ENCODE data around the gene CNTFR. TPM values are rescaled to one million over a fixed set of nuclear protein-coding genes. Genes with fewer than 3 reads are reported as not detected.

The CNTFR gene
- total RNA-seq, 4 donors from 2014 or later, result 0.47 to 11.6 (median 1.6) TPM

- H3K9me3 ChIP-seq, result no peaks in the 10 kb centered on the region
- H3K27me3 ChIP-seq, result peaks cover 27% of the 10 kb centered on the region
- WGBS, 2 donors (ENCODE audit: low coverage in 1 of 2), result 40 to 42% methylated on average over 1 to 5 of the region's 5 CpGs
- no peak overlapping the region for H3K4me3 ChIP-seq
- TF ChIP-seq POLR2AphosphoS5 (IDR thresholded peaks at IDR 0.05), result no peak
- no peak for TF ChIP-seq EP300 (IDR thresholded peaks at IDR 0.05)
- TF ChIP-seq CTCF (IDR thresholded peaks at IDR 0.05), result no peak
- no peak for TF ChIP-seq POLR2A (IDR thresholded peaks at IDR 0.05)
- H3K36me3 ChIP-seq, result peaks cover 0 to 13% of the 10 kb centered on the region in 2 donors
- ATAC-seq, result no peak
- H3K4me1 ChIP-seq, result peaks cover 0 to 55% (median 13%) of the 10 kb centered on the region in 3 donors
- no peak overlapping the region for H3K27ac ChIP-seq
Measured at GRCh38 chr9:34633166-34633565, 43.6 kb upstream of the CNTFR start.

GRCh38 chr9:34630402-34631154, 41.1 kb upstream of the CNTFR start:
- no peak for ATAC-seq
- Histone ChIP-seq H3K9me3 (no peaks in the 10 kb centered on the region), H3K27me3 (peaks cover 53% of the 10 kb centered on the region), H3K4me3 (no peak overlapping the region), H3K4me1 (peaks cover 0 to 40% (median 6%) of the 10 kb centered on the region in 3 donors), H3K27ac (no peak overlapping the region), H3K36me3 (peaks cover 0 to 10% of the 10 kb centered on the region in 2 donors)
- TF ChIP-seq POLR2AphosphoS5 (IDR thresholded peaks at IDR 0.05) (no peak), EP300 (IDR thresholded peaks at IDR 0.05) (no peak), POLR2A (IDR thresholded peaks at IDR 0.05) (no peak), CTCF (IDR thresholded peaks at IDR 0.05) (no peak)
- WGBS, 2 donors (ENCODE audit: low coverage in 1 of 2), result 30 to 35% methylated on average over 2 to 5 of the region's 5 CpGs

GRCh38 chr9:34629491-34629808, 39.9 kb upstream of the CNTFR start:
- WGBS, 2 donors (ENCODE audit: low coverage in 1 of 2), result 30 to 37% methylated on average over 4 to 5 of the region's 5 CpGs
- peaks cover 64% of the 10 kb centered on the region for H3K27me3 ChIP-seq
- no peak for ATAC-seq
- H3K4me1 ChIP-seq, result peaks cover 0 to 32% (median 6%) of the 10 kb centered on the region in 3 donors
- peak overlapping the region in 1 of 2 donors; percentile 53 for H3K4me3 ChIP-seq
- TF ChIP-seq POLR2AphosphoS5 (IDR thresholded peaks at IDR 0.05) (no peak), POLR2A (IDR thresholded peaks at IDR 0.05) (no peak), CTCF (IDR thresholded peaks at IDR 0.05) (no peak), EP300 (IDR thresholded peaks at IDR 0.05) (no peak)
- no peak overlapping the region for H3K27ac ChIP-seq
- no peaks in the 10 kb centered on the region for H3K36me3 ChIP-seq
- H3K9me3 ChIP-seq, result no peaks in the 10 kb centered on the region

- no peaks in the 10 kb centered on the region for H3K9me3 ChIP-seq
- H3K4me3 ChIP-seq, result peak within 1 kb of the TSS; percentile 12 to 53
- peaks cover 0 to 32% (median 6%) of the 10 kb centered on the region in 3 donors for H3K4me1 ChIP-seq
- H3K36me3 ChIP-seq, result no peaks in the 10 kb centered on the region
- peak; percentile 81 for ATAC-seq
- no peak for TF ChIP-seq POLR2AphosphoS5 (IDR thresholded peaks at IDR 0.05)
- TF ChIP-seq CTCF (IDR thresholded peaks at IDR 0.05), result peak in 2 of 4 experiments; percentile 6 to 10
- H3K27ac ChIP-seq, result no peak within 1 kb of the TSS
- WGBS, 2 donors (ENCODE audit: low coverage in 1 of 2), result 1% methylated on average over 10 to 19 of the region's 69 CpGs
- H3K27me3 ChIP-seq, result peaks cover 70% of the 10 kb centered on the region
Measured at GRCh38 chr9:34628656-34629490, 39.3 kb upstream of the CNTFR start, which contains the start of gene ARID3C. Gene ARID3C (minus strand): TSS chr9:34629066. CDS start chr9:34628014, 1,052 bp downstream.
